Stomach (tissue), 4 donors: ENCODE measurements around the gene AKT1.

Experiments used
- EP300 ChIP-seq: sonication (generic); formaldehyde crosslinking; IDR thresholded peaks from one replicate; pipeline ENCODE4 v1.6.1; 2017; ENCODE audit warnings: antibody characterized with exemption
- TF ChIP-seq, protein P1 (sequence below), 7 experiments: fragments of 450-650 bp in 4 of 7; fragments of 200-600 bp in 3 of 7; sonication (generic) in 3 of 7; IDR thresholded peaks; one replicate each; pipeline ENCODE4 v1.5.1; 2016 to 2019; ENCODE audit warnings: antibody characterized with exemption in 7 of 7, control low read depth in 2 of 7, mild to moderate bottlenecking in 1 of 7

DNA sequence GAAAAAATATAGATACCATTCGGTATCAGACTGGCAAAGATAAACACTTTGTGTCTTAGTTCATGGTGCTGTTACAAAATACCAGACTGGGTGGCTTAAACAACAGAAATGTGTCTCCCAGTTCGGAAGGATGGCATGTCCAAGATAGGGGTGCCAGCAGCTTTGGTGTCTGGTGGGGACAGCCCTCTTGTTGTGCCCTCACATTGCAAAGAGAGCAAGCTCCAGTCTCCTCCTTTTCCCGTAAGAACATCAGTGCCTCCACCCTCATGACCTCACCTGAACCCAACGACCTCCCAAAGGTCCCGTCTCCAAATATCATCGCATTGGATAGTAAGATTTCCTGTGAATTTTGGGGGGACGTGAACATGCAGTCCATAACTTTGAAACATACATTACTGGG is 17.7 kb upstream of the AKT1 start:
- TF ChIP-seq, protein P1, sequence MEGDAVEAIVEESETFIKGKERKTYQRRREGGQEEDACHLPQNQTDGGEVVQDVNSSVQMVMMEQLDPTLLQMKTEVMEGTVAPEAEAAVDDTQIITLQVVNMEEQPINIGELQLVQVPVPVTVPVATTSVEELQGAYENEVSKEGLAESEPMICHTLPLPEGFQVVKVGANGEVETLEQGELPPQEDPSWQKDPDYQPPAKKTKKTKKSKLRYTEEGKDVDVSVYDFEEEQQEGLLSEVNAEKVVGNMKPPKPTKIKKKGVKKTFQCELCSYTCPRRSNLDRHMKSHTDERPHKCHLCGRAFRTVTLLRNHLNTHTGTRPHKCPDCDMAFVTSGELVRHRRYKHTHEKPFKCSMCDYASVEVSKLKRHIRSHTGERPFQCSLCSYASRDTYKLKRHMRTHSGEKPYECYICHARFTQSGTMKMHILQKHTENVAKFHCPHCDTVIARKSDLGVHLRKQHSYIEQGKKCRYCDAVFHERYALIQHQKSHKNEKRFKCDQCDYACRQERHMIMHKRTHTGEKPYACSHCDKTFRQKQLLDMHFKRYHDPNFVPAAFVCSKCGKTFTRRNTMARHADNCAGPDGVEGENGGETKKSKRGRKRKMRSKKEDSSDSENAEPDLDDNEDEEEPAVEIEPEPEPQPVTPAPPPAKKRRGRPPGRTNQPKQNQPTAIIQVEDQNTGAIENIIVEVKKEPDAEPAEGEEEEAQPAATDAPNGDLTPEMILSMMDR (IDR thresholded peaks at IDR 0.05), result no peak
- no peak for TF ChIP-seq EP300
